Skeletal muscle satellite cell (primary cell): Measurements from ENCODE around the gene SEMA4D.

ENCODE experiments used
- H3K27me3 ChIP-seq: 2 replicates; pipeline ENCODE4 v1.7.0; 2013; ENCODE audit warnings: low read length; ENCODE audit not compliant: control insufficient read depth, insufficient read depth
- H3K36me3 ChIP-seq: 2 replicates; pipeline ENCODE4 v1.7.0; 2013; ENCODE audit warnings: mild to moderate bottlenecking, control low read depth, low read length; ENCODE audit not compliant: insufficient read depth
- H3K4me1 ChIP-seq: 2 replicates; pipeline ENCODE4 v1.7.0; 2013; ENCODE audit warnings: low read length; ENCODE audit not compliant: control insufficient read depth, insufficient read depth
- H3K4me2 ChIP-seq: 2 replicates; pipeline ENCODE4 v1.7.0; 2013; ENCODE audit warnings: mild to moderate bottlenecking, low read length
- H3K4me3 ChIP-seq: 2 replicates; pipeline ENCODE4 v1.7.0; 2013; ENCODE audit warnings: low read length
- H3K9ac ChIP-seq: 2 replicates; pipeline ENCODE4 v1.7.0; 2013; ENCODE audit warnings: mild to moderate bottlenecking, low read depth, low read length, moderate library complexity
- H3K9me3 ChIP-seq: replicated peaks from 2 replicates; pipeline ENCODE4 v1.7.0; 2013; ENCODE audit warnings: mild to moderate bottlenecking, control low read depth, low read length

Gene SEMA4D

GRCh38 chr9:89395931-89396710, 101.8 kb downstream of the SEMA4D start:
- no peaks in the 10 kb centered on the region for H3K36me3 ChIP-seq

GRCh38 chr9:89394412-89394811, 103.5 kb downstream of the SEMA4D start:
- Histone ChIP-seq H3K9ac (no peak overlapping the region), H3K36me3 (no peaks in the 10 kb centered on the region), H3K4me1 (no peaks in the 10 kb centered on the region), H3K4me2 (no peak overlapping the region), H3K4me3 (no peak overlapping the region), H3K9me3 (no peaks in the 10 kb centered on the region), H3K27me3 (no peaks in the 10 kb centered on the region)

More at GRCh38 chr9:89395931-89396710, 101.8 kb downstream of the SEMA4D start:
- no peaks in the 10 kb centered on the region for H3K9me3 ChIP-seq
- H3K9ac ChIP-seq, result no peak overlapping the region
- no peaks in the 10 kb centered on the region for H3K27me3 ChIP-seq
- no peak overlapping the region for H3K4me3 ChIP-seq
- no peaks in the 10 kb centered on the region for H3K4me1 ChIP-seq
- H3K4me2 ChIP-seq, result no peak overlapping the region

- no peak overlapping the region for H3K9ac ChIP-seq
- no peak overlapping the region for H3K4me3 ChIP-seq
- H3K36me3 ChIP-seq, result no peaks in the 10 kb centered on the region
- no peaks in the 10 kb centered on the region for H3K4me1 ChIP-seq
- no peaks in the 10 kb centered on the region for H3K9me3 ChIP-seq
- H3K4me2 ChIP-seq, result no peak overlapping the region
- H3K27me3 ChIP-seq, result no peaks in the 10 kb centered on the region
Observed at GRCh38 chr9:89391585-89391984, 106.3 kb downstream of the SEMA4D start.

DNA sequence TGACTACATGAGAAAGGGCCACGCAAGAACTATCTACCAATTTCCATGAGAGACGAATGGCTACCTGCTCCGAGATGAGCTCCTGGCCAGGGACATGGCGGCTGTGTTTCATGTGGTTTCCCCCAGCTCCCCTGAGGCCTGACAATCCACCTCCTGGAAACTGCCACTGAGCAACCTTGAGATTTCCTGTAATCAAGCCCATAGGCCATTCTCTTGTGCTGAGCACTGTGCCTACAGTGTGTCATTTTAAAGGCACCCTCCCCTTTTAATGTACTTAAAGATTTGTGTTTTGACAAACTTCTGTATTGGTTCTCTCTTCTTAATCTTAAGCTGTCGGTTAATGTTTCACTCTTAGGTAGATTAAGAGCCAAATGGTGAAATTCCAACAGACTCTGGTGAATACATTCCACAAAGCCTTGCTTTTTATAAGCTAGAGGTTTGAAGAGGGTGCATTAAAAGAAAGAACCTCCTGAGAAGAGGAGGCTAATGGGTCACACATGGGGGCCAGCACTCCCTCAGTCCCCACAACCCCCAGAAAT, 107.3 kb downstream of the SEMA4D start:
- Histone ChIP-seq H3K27me3 (no peaks in the 10 kb centered on the region), H3K9me3 (no peaks in the 10 kb centered on the region), H3K9ac (no peak overlapping the region), H3K4me1 (no peaks in the 10 kb centered on the region), H3K4me3 (no peak overlapping the region), H3K36me3 (no peaks in the 10 kb centered on the region), H3K4me2 (no peak overlapping the region)

DNA sequence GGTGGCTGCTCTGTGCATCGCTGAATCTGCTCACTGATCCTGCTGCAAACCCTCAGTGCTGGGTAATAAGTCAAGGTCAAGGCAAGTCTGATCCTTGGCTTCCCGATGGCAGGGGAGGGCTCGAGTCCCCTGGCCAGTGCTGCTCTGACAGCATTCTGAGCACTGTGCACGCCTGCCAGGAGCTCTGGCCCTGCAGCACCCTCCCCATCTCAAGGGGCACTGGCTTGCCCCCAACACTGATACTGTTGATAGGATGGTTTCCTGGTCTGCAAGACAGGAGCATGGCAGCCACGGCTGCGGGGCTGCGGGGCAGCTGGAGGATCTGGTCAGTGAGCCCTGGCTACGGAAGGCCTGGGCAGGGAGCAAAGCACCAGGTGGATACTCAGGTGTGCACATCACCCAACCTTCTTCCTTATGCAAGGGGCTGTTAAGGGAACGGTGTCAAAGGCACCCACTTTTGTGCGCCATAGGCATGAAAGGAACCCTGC, 107.8 kb downstream of the SEMA4D start:
- Histone ChIP-seq H3K36me3 (no peaks in the 10 kb centered on the region), H3K4me1 (no peaks in the 10 kb centered on the region), H3K27me3 (no peaks in the 10 kb centered on the region), H3K4me3 (no peak overlapping the region), H3K4me2 (no peak overlapping the region), H3K9ac (no peak overlapping the region), H3K9me3 (no peaks in the 10 kb centered on the region)

DNA sequence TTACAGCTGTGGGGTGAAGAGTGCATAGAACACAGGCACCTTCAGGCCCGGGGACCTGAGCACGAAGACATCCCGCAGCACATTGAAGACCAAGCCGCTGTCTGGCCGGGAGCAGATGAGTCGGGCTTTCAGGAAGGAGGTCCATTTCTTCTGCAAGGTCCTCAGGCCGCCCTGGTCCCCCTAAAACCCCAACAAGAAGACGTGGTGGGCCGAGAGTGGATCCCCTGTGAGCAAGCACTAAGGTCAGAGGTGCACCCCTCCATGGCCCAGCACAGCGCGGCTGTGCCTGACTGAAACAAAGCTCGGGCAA, 109.1 kb downstream of the SEMA4D start:
- Histone ChIP-seq H3K4me2 (no peak overlapping the region), H3K4me3 (no peak overlapping the region), H3K36me3 (no peaks in the 10 kb centered on the region), H3K27me3 (no peaks in the 10 kb centered on the region), H3K9me3 (no peaks in the 10 kb centered on the region), H3K4me1 (no peaks in the 10 kb centered on the region), H3K9ac (no peak overlapping the region)

GRCh38 chr9:89388084-89388867, 109.6 kb downstream of the SEMA4D start:
- no peaks in the 10 kb centered on the region for H3K27me3 ChIP-seq
- H3K9me3 ChIP-seq, result no peaks in the 10 kb centered on the region
- no peak overlapping the region for H3K4me2 ChIP-seq
- H3K9ac ChIP-seq, result no peak overlapping the region
- H3K4me3 ChIP-seq, result no peak overlapping the region
- H3K4me1 ChIP-seq, result no peaks in the 10 kb centered on the region
- no peaks in the 10 kb centered on the region for H3K36me3 ChIP-seq

- H3K4me1 ChIP-seq, result no peaks in the 10 kb centered on the region
- H3K4me2 ChIP-seq, result no peak overlapping the region
- no peak overlapping the region for H3K4me3 ChIP-seq
- H3K9me3 ChIP-seq, result no peaks in the 10 kb centered on the region
- no peaks in the 10 kb centered on the region for H3K36me3 ChIP-seq
- no peak overlapping the region for H3K9ac ChIP-seq
- no peaks in the 10 kb centered on the region for H3K27me3 ChIP-seq
Observed at GRCh38 chr9:89387197-89387849, 110.6 kb downstream of the SEMA4D start.

- no peaks in the 10 kb centered on the region for H3K4me1 ChIP-seq
- no peaks in the 10 kb centered on the region for H3K36me3 ChIP-seq
- H3K9ac ChIP-seq, result no peak overlapping the region
- no peak overlapping the region for H3K4me2 ChIP-seq
- no peaks in the 10 kb centered on the region for H3K27me3 ChIP-seq
- H3K9me3 ChIP-seq, result no peaks in the 10 kb centered on the region
- H3K4me3 ChIP-seq, result no peak overlapping the region
Observed at GRCh38 chr9:89386797-89387196, 111.1 kb downstream of the SEMA4D start.

- Histone ChIP-seq H3K4me2 (no peak overlapping the region), H3K4me3 (no peak overlapping the region), H3K36me3 (no peaks in the 10 kb centered on the region), H3K9ac (no peak overlapping the region), H3K9me3 (no peaks in the 10 kb centered on the region), H3K27me3 (no peaks in the 10 kb centered on the region), H3K4me1 (no peaks in the 10 kb centered on the region)
Observed at GRCh38 chr9:89386206-89386605, 111.7 kb downstream of the SEMA4D start.

GRCh38 chr9:89384783-89385182, 113.1 kb downstream of the SEMA4D start:
- Histone ChIP-seq H3K9ac (no peak overlapping the region), H3K4me2 (no peak overlapping the region), H3K9me3 (no peaks in the 10 kb centered on the region), H3K36me3 (no peaks in the 10 kb centered on the region), H3K27me3 (no peaks in the 10 kb centered on the region), H3K4me1 (no peaks in the 10 kb centered on the region), H3K4me3 (no peak overlapping the region)
